OCI-LY7 (cell line): ENCODE results near the gene FOXN3. TPM values are rescaled to one million over a fixed set of nuclear protein-coding genes. Genes with fewer than 3 reads are reported as not detected.

ENCODE experiments used
- BruUV-seq: library from RNA; stranded (reverse); fragments of 400-500 nt; replicated peaks from 2 replicates; lab custom pipeline; 2021; lab: Mats Ljungman, UMichigan
- CTCF ChIA-PET: fragments of 300-600 bp; sonication (Branson Sonifier 250); formaldehyde crosslinking; loops from one replicate; lab custom pipeline; 2022; ENCODE audit warnings: antibody characterized with exemption; ENCODE audit not compliant: unreplicated experiment; lab: Charles Lee
- POLR2A ChIA-PET: fragments of 300-600 bp; sonication (Branson Sonifier 250); formaldehyde crosslinking; loops from one replicate; lab custom pipeline; 2022; ENCODE audit warnings: antibody characterized with exemption; lab: Charles Lee
- DNase-seq: peaks from one replicate; pipeline ENCODE4 v3.0.0-alpha.2; 2015; ENCODE audit warnings: low spot score
- H2AFZ ChIP-seq: fragments of 200-600 bp; sonication (generic), shearing (Covaris generic); 2 replicates; pipeline ENCODE4 v1.6.1; 2014; ENCODE audit warnings: mild to moderate bottlenecking, antibody characterized with exemption, low read length, moderate library complexity
- H3K27ac ChIP-seq: fragments of 200-600 bp; sonication (generic); 2 replicates; pipeline ENCODE4 v1.5.1; 2014; ENCODE audit warnings: mixed run types, low read depth, mild to moderate bottlenecking, moderate library complexity, low read length, inconsistent platforms; ENCODE audit not compliant: poor library complexity, severe bottlenecking
- H3K36me3 ChIP-seq: fragments of 200-600 bp; sonication (generic); 2 replicates; pipeline ENCODE4 v1.6.1; 2014; ENCODE audit warnings: mild to moderate bottlenecking, antibody characterized with exemption, low read length, moderate library complexity, mixed read lengths; ENCODE audit not compliant: insufficient read depth
- H3K4me1 ChIP-seq: fragments of 200-600 bp; sonication (generic); 2 replicates; pipeline ENCODE4 v1.5.1; 2014; ENCODE audit warnings: mild to moderate bottlenecking, low read length; ENCODE audit not compliant: insufficient read depth, poor library complexity, severe bottlenecking
- H3K4me2 ChIP-seq: fragments of 200-600 bp; sonication (generic); 2 replicates; pipeline ENCODE4 v1.6.1; 2014; ENCODE audit warnings: mild to moderate bottlenecking, low read length
- H3K4me3 ChIP-seq: fragments of 200-600 bp; sonication (generic); 2 replicates; pipeline ENCODE4 v1.5.1; 2014; ENCODE audit warnings: mild to moderate bottlenecking, low read depth, low read length; ENCODE audit not compliant: poor library complexity, severe bottlenecking
- H3K79me2 ChIP-seq: fragments of 200-600 bp; sonication (generic); 2 replicates; pipeline ENCODE4 v1.6.1; 2016; ENCODE audit warnings: low read depth, mild to moderate bottlenecking, low read length, moderate library complexity, mixed read lengths; ENCODE audit not compliant: insufficient read depth
- H3K9me2 ChIP-seq: fragments of 200-600 bp; sonication (generic); 2 replicates; pipeline ENCODE4 v1.6.1; 2016; ENCODE audit warnings: mild to moderate bottlenecking, low read length, mixed read lengths; ENCODE audit not compliant: insufficient read depth
- H3K9me3 ChIP-seq: fragments of 200-600 bp; sonication (generic); 2 replicates; pipeline ENCODE4 v1.6.1; 2014; ENCODE audit warnings: mild to moderate bottlenecking, mixed run types, low read length, mixed read lengths
- H4K20me1 ChIP-seq: fragments of 200-600 bp; sonication (generic); 2 replicates; pipeline ENCODE4 v1.6.1; 2014; ENCODE audit warnings: mild to moderate bottlenecking, antibody characterized with exemption, low read length, moderate library complexity, mixed read lengths; ENCODE audit not compliant: insufficient read depth
- CTCF ChIP-seq: fragments of 200-600 bp; sonication (generic); conservative IDR thresholded peaks from 2 replicates; pipeline ENCODE4 v1.5.1; 2014; ENCODE audit warnings: mild to moderate bottlenecking, antibody characterized with exemption, low read length, moderate library complexity, mixed read lengths
- EZH2phosphoT487 ChIP-seq: fragments of 200-600 bp; sonication (generic); IDR thresholded peaks from 2 replicates; pipeline ENCODE4 v1.6.1; 2018; ENCODE audit warnings: low read depth, borderline replicate concordance, mild to moderate bottlenecking, mixed run types, antibody characterized with exemption, low read length, moderate library complexity, mixed read lengths
- intact Hi-C: fragments of 100-400 bp; cut with micrococcal nuclease; formaldehyde crosslinking; loops from one replicate; pipeline ENCODE4 v1.10.0; 2022; ENCODE audit not compliant: unreplicated experiment
- total RNA-seq, 2 experiments: library from RNA; depleted of rRNA in 1 of 2; stranded (reverse); fragments of >200 nt in 1 of 2; shearing (Covaris generic) in 1 of 2; gene quantifications; 2 replicates each; pipeline ENCODE4 v1.2.3, GENCODE V29; 2014 to 2022

Gene FOXN3
- total RNA-seq, 2 experiments from 2014 or later, result 77.7 to 102 TPM

GRCh38 chr14:89324501-89325298 is 92.3 kb downstream of the FOXN3 start:
- CTCF ChIA-PET, result no interaction called here
- POLR2A ChIA-PET, result interaction anchor here (0.6 to 1.6 kb wide), 4 partner anchors 8 to 59 kb away, joined by 3 to 8 read pairs (median 4); no protein-coding TSS in a partner anchor
- no peaks in the 10 kb centered on the region for H4K20me1 ChIP-seq

GRCh38 chr14:89320381-89321000 is 96.5 kb downstream of the FOXN3 start:
- Histone ChIP-seq H3K79me2 (peaks cover 7% of the 10 kb centered on the region), H4K20me1 (no peaks in the 10 kb centered on the region), H2AFZ (no peak overlapping the region), H3K4me3 (no peak overlapping the region), H3K9me2 (no peaks in the 10 kb centered on the region), H3K9me3 (peaks cover 22% of the 10 kb centered on the region), H3K27ac (no peak overlapping the region), H3K4me2 (no peak overlapping the region), H3K4me1 (peaks cover 39% of the 10 kb centered on the region), H3K36me3 (peaks cover 44% of the 10 kb centered on the region)
- no peak for DNase-seq
- no TSS peak for BruUV-seq
- ChIA-PET POLR2A (no interaction called here), CTCF (no interaction called here)
- intact Hi-C loops, result no loop called here
- TF ChIP-seq EZH2phosphoT487 (no peak), CTCF (no peak)

More at GRCh38 chr14:89324501-89325298, 92.3 kb downstream of the FOXN3 start:
- Histone ChIP-seq H2AFZ (no peak overlapping the region), H3K4me1 (peaks cover 13% of the 10 kb centered on the region), H3K9me2 (no peaks in the 10 kb centered on the region), H3K36me3 (peaks cover 37% of the 10 kb centered on the region), H3K9me3 (peaks cover 7% of the 10 kb centered on the region; the same call in 1 of the 2 replicates), H3K4me3 (no peak overlapping the region), H3K27ac (no peak overlapping the region), H3K79me2 (peaks cover 6% of the 10 kb centered on the region; the same call in 1 of the 2 replicates), H3K4me2 (peak overlapping the region; percentile 35)
- no TSS peak for BruUV-seq
- intact Hi-C loops, result no loop called here
- TF ChIP-seq EZH2phosphoT487, result no peak
- TF ChIP-seq CTCF, result no peak
- DNase-seq, result no peak

- Histone ChIP-seq H3K9me3 (peaks cover 22% of the 10 kb centered on the region), H3K4me2 (no peak overlapping the region), H3K79me2 (peaks cover 7% of the 10 kb centered on the region), H3K36me3 (peaks cover 48% of the 10 kb centered on the region), H4K20me1 (no peaks in the 10 kb centered on the region), H3K4me3 (no peak overlapping the region), H2AFZ (no peak overlapping the region), H3K27ac (no peak overlapping the region), H3K9me2 (no peaks in the 10 kb centered on the region), H3K4me1 (peaks cover 37% of the 10 kb centered on the region)
- BruUV-seq, result no TSS peak
- DNase-seq, result no peak
- intact Hi-C loops, result no loop called here
- POLR2A ChIA-PET, result no interaction called here
- CTCF ChIA-PET, result no interaction called here
- no peak for TF ChIP-seq EZH2phosphoT487
- TF ChIP-seq CTCF, result no peak
Observed at GRCh38 chr14:89319687-89320086, 97.3 kb downstream of the FOXN3 start.
